GM23338 (cell line): ENCODE data around the gene PLCXD3. TPM values are rescaled to one million over a fixed set of nuclear protein-coding genes. Genes with fewer than 3 reads are reported as not detected.

Experiments used
- ATAC-seq: fragments of 200-7000 bp; cut with Tn5 transposase; 3 replicates; pipeline ENCODE4 v1.9.1; 2020
- DNase-seq: peaks from one replicate; pipeline ENCODE4 v3.0.0-alpha.2; 2015; ENCODE audit warnings: low spot score
- H2AFZ ChIP-seq: fragments of 200-600 bp; sonication (generic); 2 replicates; pipeline ENCODE4 v1.8.0; 2016; ENCODE audit warnings: antibody characterized with exemption, mild to moderate bottlenecking, moderate library complexity
- H3F3A ChIP-seq: fragments of 200-600 bp; sonication (generic); replicated peaks from 2 replicates; pipeline ENCODE4 v1.8.0; 2017; ENCODE audit warnings: antibody characterized with exemption, mixed run types, low read depth
- H3K27ac ChIP-seq: fragments of 200-600 bp; sonication (generic); 2 replicates; pipeline ENCODE4 v1.6.1; 2016; ENCODE audit warnings: low read depth
- H3K27me3 ChIP-seq: fragments of 200-600 bp; sonication (generic); 2 replicates; pipeline ENCODE4 v1.8.0; 2016; ENCODE audit warnings: mild to moderate bottlenecking, mixed run types, moderate library complexity; ENCODE audit not compliant: insufficient read depth
- H3K36me3 ChIP-seq: fragments of 200-600 bp; sonication (generic); 2 replicates; pipeline ENCODE4 v1.8.0; 2016; ENCODE audit warnings: mild to moderate bottlenecking; ENCODE audit not compliant: insufficient read depth
- H3K4me1 ChIP-seq: fragments of 200-600 bp; sonication (generic); 2 replicates; pipeline ENCODE4 v1.8.0; 2016; ENCODE audit warnings: mild to moderate bottlenecking, moderate library complexity; ENCODE audit not compliant: insufficient read depth
- H3K4me2 ChIP-seq: fragments of 200-600 bp; sonication (generic); 2 replicates; pipeline ENCODE4 v1.7.1; 2017; ENCODE audit warnings: mixed run types
- H3K4me3 ChIP-seq: fragments of 200-600 bp; sonication (generic); 2 replicates; pipeline ENCODE4 v1.6.1; 2016; ENCODE audit warnings: mixed run types
- H3K79me2 ChIP-seq: fragments of 200-600 bp; sonication (generic); replicated peaks from 2 replicates; pipeline ENCODE4 v1.8.0; 2017; ENCODE audit warnings: mild to moderate bottlenecking; ENCODE audit not compliant: insufficient read depth
- H3K9me2 ChIP-seq: fragments of 200-600 bp; sonication (generic); 2 replicates; pipeline ENCODE4 v1.8.0; 2017; ENCODE audit not compliant: insufficient read depth
- H4K20me1 ChIP-seq: fragments of 200-600 bp; sonication (generic); replicated peaks from 2 replicates; pipeline ENCODE4 v1.8.0; 2017; ENCODE audit warnings: mild to moderate bottlenecking; ENCODE audit not compliant: insufficient read depth
- H3K27ac Mint-ChIP-seq: 2 replicates; pipeline ENCODE4 v1.8.0; 2020; ENCODE audit warnings: inconsistent platforms, mild to moderate bottlenecking, moderate library complexity, mixed read lengths
- H3K27me3 Mint-ChIP-seq: 3 replicates; pipeline ENCODE4 v1.8.0; 2022; ENCODE audit warnings: low read depth, mild to moderate bottlenecking, moderate library complexity, mixed read lengths, inconsistent platforms; ENCODE audit not compliant: insufficient read depth, poor library complexity
- H3K36me3 Mint-ChIP-seq: 3 replicates; pipeline ENCODE4 v1.8.0; 2021; ENCODE audit warnings: low read depth, mild to moderate bottlenecking, inconsistent platforms, moderate library complexity, mixed read lengths
- H3K4me1 Mint-ChIP-seq: 3 replicates; pipeline ENCODE4 v1.8.0; 2020; ENCODE audit warnings: mild to moderate bottlenecking, inconsistent platforms, mixed read lengths
- H3K4me3 Mint-ChIP-seq: 3 replicates; pipeline ENCODE4 v1.8.0; 2021; ENCODE audit warnings: moderate library complexity, mild to moderate bottlenecking, inconsistent platforms, mixed read lengths
- H3K9me3 Mint-ChIP-seq: 3 replicates; pipeline ENCODE4 v1.8.0; 2020; ENCODE audit warnings: moderate library complexity, mild to moderate bottlenecking, inconsistent platforms, mixed read lengths
- CREB1 ChIP-seq: fragments of 250-450 bp; sonication (Bioruptor Pico); IDR thresholded peaks from 2 replicates; pipeline ENCODE4 v1.5.0; 2020; ENCODE audit warnings: low read depth, mild to moderate bottlenecking, moderate library complexity
- EZH2 ChIP-seq: fragments of 200-600 bp; sonication (generic); IDR thresholded peaks from one replicate; pipeline ENCODE4 v1.8.0; 2017; ENCODE audit warnings: antibody characterized with exemption, mild to moderate bottlenecking, low read depth; ENCODE audit not compliant: unreplicated experiment
- EZH2phosphoT487 ChIP-seq: fragments of 200-600 bp; sonication (generic); IDR thresholded peaks from one replicate; pipeline ENCODE4 v1.8.1; 2018; ENCODE audit warnings: antibody characterized with exemption; ENCODE audit not compliant: unreplicated experiment
- JUNB ChIP-seq: IDR thresholded peaks from one replicate; pipeline ENCODE4 v1.6.1; 2016; ENCODE audit warnings: antibody characterized with exemption; ENCODE audit not compliant: unreplicated experiment
- NANOG ChIP-seq: IDR thresholded peaks from 2 replicates; pipeline ENCODE4 v1.6.1; 2016; ENCODE audit warnings: antibody characterized with exemption, borderline replicate concordance
- POLR2AphosphoS5 ChIP-seq: IDR thresholded peaks from 2 replicates; pipeline ENCODE4 v1.6.1; 2016; ENCODE audit warnings: antibody characterized with exemption, low read depth
- STAT1 ChIP-seq: IDR thresholded peaks from one replicate; pipeline ENCODE4 v1.6.1; 2016; ENCODE audit warnings: antibody characterized with exemption; ENCODE audit not compliant: unreplicated experiment
- ZNF114 ChIP-seq: fragments of 250-450 bp; sonication (Bioruptor Pico); IDR thresholded peaks from 2 replicates; pipeline ENCODE4 v1.5.0; 2020; ENCODE audit warnings: mild to moderate bottlenecking, moderate library complexity
- ZNF331 ChIP-seq: fragments of 250-450 bp; sonication (Bioruptor Pico); IDR thresholded peaks from 2 replicates; pipeline ENCODE4 v1.5.0; 2020; ENCODE audit warnings: low read depth, mild to moderate bottlenecking, moderate library complexity
- ZNF462 ChIP-seq: fragments of 250-450 bp; sonication (Bioruptor Pico); IDR thresholded peaks from 2 replicates; pipeline ENCODE4 v1.5.0; 2020; ENCODE audit warnings: mild to moderate bottlenecking, moderate library complexity
- polyA plus RNA-seq: library from polyadenylated mRNA; unstranded; fragments of >200 nt; fragmentation: Nextera tagmentation; extraction: Ambion mirVana; gene quantifications from 2 replicates; pipeline ENCODE4 v1.2.1, GENCODE V29; 2016
- total RNA-seq: library from RNA; depleted of rRNA; stranded (reverse); fragments of >200 nt; shearing (Covaris generic); gene quantifications from 2 replicates; pipeline ENCODE4 v1.2.3, GENCODE V29; 2014
- TF ChIP-seq, protein P1 (sequence below): IDR thresholded peaks from 2 replicates; pipeline ENCODE4 v1.6.1; 2016; ENCODE audit warnings: antibody characterized with exemption
- TF ChIP-seq, protein P2 (sequence below): IDR thresholded peaks from one replicate; pipeline ENCODE4 v1.6.1; 2018; ENCODE audit warnings: antibody characterized with exemption; ENCODE audit not compliant: unreplicated experiment
- TF ChIP-seq, protein P3 (sequence below), 2 experiments: fragments of 200-600 bp in 1 of 2; sonication (generic) in 1 of 2; conservative IDR thresholded peaks; 2 replicates each; pipeline versions ENCODE4 v1.5.1 to v1.6.1; 2016 to 2017; ENCODE audit warnings: antibody characterized with exemption in 2 of 2, low read depth in 2 of 2, mild to moderate bottlenecking in 2 of 2, moderate library complexity in 1 of 2

The PLCXD3 gene
- total and polyA plus RNA-seq, 2 experiments from 2014 or later, result 0.03 TPM

DNA sequence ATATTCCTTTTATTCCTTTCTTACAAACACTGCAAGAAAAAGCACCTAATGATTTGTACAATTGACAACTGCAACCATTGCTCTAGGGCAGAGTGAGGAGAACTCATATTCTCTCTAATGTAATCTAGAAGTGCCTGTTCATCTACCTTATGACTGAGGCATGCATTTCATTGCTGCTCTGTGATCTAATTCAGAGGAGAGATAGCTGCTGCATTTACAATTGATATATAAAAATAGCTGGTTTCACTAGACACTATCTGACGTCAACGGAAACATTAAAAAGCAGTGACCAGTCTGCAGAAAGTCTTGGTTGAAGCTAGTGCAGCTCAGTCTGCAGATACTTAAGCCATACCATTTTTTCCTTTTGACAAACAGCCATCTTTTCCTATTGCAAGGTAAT is 224.2 kb downstream of the PLCXD3 start:
- no peak for DNase-seq
- Mint-ChIP-seq H3K27me3 (no peaks in the 10 kb centered on the region), H3K27ac (no peak overlapping the region), H3K9me3 (peaks cover 20% of the 10 kb centered on the region), H3K36me3 (peaks cover 11% of the 10 kb centered on the region; the same call in 2 of the 3 replicates), H3K4me3 (no peak overlapping the region), H3K4me1 (peaks cover 28% of the 10 kb centered on the region)
- no peak overlapping the region for H3K4me3 ChIP-seq
- no peaks in the 10 kb centered on the region for H3K9me2 ChIP-seq
- H3K36me3 ChIP-seq, result no peaks in the 10 kb centered on the region
- H3F3A ChIP-seq, result no peaks in the 10 kb centered on the region
- no peak overlapping the region for H3K4me2 ChIP-seq
- H3K27me3 ChIP-seq, result no peaks in the 10 kb centered on the region
- H3K4me1 ChIP-seq, result peaks cover 29% of the 10 kb centered on the region
- TF ChIP-seq JUNB (no peak), POLR2AphosphoS5 (no peak), EZH2 (no peak), ZNF114 (CRISPR knock-in tag) (no peak), NANOG (no peak), CREB1 (CRISPR knock-in tag) (no peak), STAT1 (no peak), EZH2phosphoT487 (no peak), ZNF462 (no peak), ZNF331 (CRISPR knock-in tag) (no peak)
- TF ChIP-seq, protein P1, sequence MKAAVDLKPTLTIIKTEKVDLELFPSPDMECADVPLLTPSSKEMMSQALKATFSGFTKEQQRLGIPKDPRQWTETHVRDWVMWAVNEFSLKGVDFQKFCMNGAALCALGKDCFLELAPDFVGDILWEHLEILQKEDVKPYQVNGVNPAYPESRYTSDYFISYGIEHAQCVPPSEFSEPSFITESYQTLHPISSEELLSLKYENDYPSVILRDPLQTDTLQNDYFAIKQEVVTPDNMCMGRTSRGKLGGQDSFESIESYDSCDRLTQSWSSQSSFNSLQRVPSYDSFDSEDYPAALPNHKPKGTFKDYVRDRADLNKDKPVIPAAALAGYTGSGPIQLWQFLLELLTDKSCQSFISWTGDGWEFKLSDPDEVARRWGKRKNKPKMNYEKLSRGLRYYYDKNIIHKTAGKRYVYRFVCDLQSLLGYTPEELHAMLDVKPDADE, result no peak
- TF ChIP-seq, protein P2, sequence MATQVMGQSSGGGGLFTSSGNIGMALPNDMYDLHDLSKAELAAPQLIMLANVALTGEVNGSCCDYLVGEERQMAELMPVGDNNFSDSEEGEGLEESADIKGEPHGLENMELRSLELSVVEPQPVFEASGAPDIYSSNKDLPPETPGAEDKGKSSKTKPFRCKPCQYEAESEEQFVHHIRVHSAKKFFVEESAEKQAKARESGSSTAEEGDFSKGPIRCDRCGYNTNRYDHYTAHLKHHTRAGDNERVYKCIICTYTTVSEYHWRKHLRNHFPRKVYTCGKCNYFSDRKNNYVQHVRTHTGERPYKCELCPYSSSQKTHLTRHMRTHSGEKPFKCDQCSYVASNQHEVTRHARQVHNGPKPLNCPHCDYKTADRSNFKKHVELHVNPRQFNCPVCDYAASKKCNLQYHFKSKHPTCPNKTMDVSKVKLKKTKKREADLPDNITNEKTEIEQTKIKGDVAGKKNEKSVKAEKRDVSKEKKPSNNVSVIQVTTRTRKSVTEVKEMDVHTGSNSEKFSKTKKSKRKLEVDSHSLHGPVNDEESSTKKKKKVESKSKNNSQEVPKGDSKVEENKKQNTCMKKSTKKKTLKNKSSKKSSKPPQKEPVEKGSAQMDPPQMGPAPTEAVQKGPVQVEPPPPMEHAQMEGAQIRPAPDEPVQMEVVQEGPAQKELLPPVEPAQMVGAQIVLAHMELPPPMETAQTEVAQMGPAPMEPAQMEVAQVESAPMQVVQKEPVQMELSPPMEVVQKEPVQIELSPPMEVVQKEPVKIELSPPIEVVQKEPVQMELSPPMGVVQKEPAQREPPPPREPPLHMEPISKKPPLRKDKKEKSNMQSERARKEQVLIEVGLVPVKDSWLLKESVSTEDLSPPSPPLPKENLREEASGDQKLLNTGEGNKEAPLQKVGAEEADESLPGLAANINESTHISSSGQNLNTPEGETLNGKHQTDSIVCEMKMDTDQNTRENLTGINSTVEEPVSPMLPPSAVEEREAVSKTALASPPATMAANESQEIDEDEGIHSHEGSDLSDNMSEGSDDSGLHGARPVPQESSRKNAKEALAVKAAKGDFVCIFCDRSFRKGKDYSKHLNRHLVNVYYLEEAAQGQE, result no peak
- TF ChIP-seq, protein P3, sequence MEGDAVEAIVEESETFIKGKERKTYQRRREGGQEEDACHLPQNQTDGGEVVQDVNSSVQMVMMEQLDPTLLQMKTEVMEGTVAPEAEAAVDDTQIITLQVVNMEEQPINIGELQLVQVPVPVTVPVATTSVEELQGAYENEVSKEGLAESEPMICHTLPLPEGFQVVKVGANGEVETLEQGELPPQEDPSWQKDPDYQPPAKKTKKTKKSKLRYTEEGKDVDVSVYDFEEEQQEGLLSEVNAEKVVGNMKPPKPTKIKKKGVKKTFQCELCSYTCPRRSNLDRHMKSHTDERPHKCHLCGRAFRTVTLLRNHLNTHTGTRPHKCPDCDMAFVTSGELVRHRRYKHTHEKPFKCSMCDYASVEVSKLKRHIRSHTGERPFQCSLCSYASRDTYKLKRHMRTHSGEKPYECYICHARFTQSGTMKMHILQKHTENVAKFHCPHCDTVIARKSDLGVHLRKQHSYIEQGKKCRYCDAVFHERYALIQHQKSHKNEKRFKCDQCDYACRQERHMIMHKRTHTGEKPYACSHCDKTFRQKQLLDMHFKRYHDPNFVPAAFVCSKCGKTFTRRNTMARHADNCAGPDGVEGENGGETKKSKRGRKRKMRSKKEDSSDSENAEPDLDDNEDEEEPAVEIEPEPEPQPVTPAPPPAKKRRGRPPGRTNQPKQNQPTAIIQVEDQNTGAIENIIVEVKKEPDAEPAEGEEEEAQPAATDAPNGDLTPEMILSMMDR (conservative IDR thresholded peaks at IDR 0.05; ENCODE audit: low read depth in 2 of 2), result no peak
- no peak overlapping the region; the same call in 1 of the 2 replicates for H2AFZ ChIP-seq
- no peaks in the 10 kb centered on the region for H3K79me2 ChIP-seq
- H3K27ac ChIP-seq, result no peak overlapping the region
- no peaks in the 10 kb centered on the region for H4K20me1 ChIP-seq
- ATAC-seq, result no peak
